KG1 (cell line): ENCODE measurements around the gene EZR.
"Not testable (repeated sequence)": the region's sequence is repeated elsewhere in the genome, so short reads cannot be mapped to it uniquely, and the experiment has no call there.

ENCODE experiments used
- DNase-seq: peaks from one replicate; lab custom pipeline; 2025; lab: John Stamatoyannopoulos, UW

EZR gene

GRCh38 chr6:158797331-158798310 lies 21.5 kb downstream of the EZR start:
- DNase-seq: no peak

- no peak for DNase-seq
Measured at GRCh38 chr6:158796353-158796752, 22.8 kb downstream of the EZR start.

- DNase-seq: no peak
Measured at GRCh38 chr6:158795516-158795915, 23.7 kb downstream of the EZR start.

GRCh38 chr6:158793432-158793831 lies 25.7 kb downstream of the EZR start:
- no peak for DNase-seq

GRCh38 chr6:158792505-158792904 lies 26.7 kb downstream of the EZR start:
- not testable (repeated sequence) for DNase-seq

GRCh38 chr6:158791274-158791855 lies 27.8 kb downstream of the EZR start:
- DNase-seq: no peak

GRCh38 chr6:158789115-158789917 lies 29.9 kb downstream of the EZR start:
- no peak for DNase-seq

- no peak for DNase-seq
Measured at GRCh38 chr6:158787395-158787794, 31.8 kb downstream of the EZR start.

- DNase-seq: no peak
Measured at GRCh38 chr6:158786645-158787304, 32.4 kb downstream of the EZR start.

GRCh38 chr6:158785036-158785435 lies 34.1 kb downstream of the EZR start:
- no peak for DNase-seq

- DNase-seq: no peak
Measured at GRCh38 chr6:158784505-158784904, 34.7 kb downstream of the EZR start.

- DNase-seq: no peak
Measured at GRCh38 chr6:158783851-158784250, 35.3 kb downstream of the EZR start.

- DNase-seq: no peak
Measured at GRCh38 chr6:158783167-158783450, 36.1 kb downstream of the EZR start.

- no peak for DNase-seq
Measured at GRCh38 chr6:158782432-158783166, 36.6 kb downstream of the EZR start.

- DNase-seq: no peak
Measured at GRCh38 chr6:158781692-158782373, 37.3 kb downstream of the EZR start.

- no peak for DNase-seq
Measured at GRCh38 chr6:158780988-158781691, 38.0 kb downstream of the EZR start.

- no peak for DNase-seq
Measured at GRCh38 chr6:158780246-158780884, 38.8 kb downstream of the EZR start.

- no peak for DNase-seq
Measured at GRCh38 chr6:158778005-158778527, 41.1 kb downstream of the EZR start.

- DNase-seq: no peak
Measured at GRCh38 chr6:158777510-158777909, 41.7 kb downstream of the EZR start.

- DNase-seq: no peak
Measured at GRCh38 chr6:158776737-158777136, 42.4 kb downstream of the EZR start.
